SK-N-SH (cell line): ENCODE measurements around the gene CYTL1.

ENCODE experiments used
- CTCF ChIP-seq: fragments of 200-600 bp; sonication (generic); IDR thresholded peaks from 2 replicates; pipeline ENCODE4 v1.6.1; 2017; ENCODE audit warnings: antibody characterized with exemption, mild to moderate bottlenecking, moderate library complexity
- RAD21 ChIP-seq: IDR thresholded peaks from 2 replicates; pipeline ENCODE4 v1.6.1; 2012; ENCODE audit warnings: mild to moderate bottlenecking, low read length
- SIN3A ChIP-seq: IDR thresholded peaks from 2 replicates; pipeline ENCODE4 v1.6.1; 2012; ENCODE audit warnings: low read depth, mild to moderate bottlenecking, low read length, moderate library complexity, borderline replicate concordance
- TF ChIP-seq, protein P1 (sequence below): IDR thresholded peaks from 2 replicates; pipeline ENCODE4 v1.4.0; 2012; ENCODE audit warnings: low read depth, borderline replicate concordance

GRCh38 chr4:4994312-4995097 is 24.8 kb downstream of the CYTL1 start:
- TF ChIP-seq CTCF: no peak
- TF ChIP-seq SIN3A: no peak
- TF ChIP-seq, protein P1, sequence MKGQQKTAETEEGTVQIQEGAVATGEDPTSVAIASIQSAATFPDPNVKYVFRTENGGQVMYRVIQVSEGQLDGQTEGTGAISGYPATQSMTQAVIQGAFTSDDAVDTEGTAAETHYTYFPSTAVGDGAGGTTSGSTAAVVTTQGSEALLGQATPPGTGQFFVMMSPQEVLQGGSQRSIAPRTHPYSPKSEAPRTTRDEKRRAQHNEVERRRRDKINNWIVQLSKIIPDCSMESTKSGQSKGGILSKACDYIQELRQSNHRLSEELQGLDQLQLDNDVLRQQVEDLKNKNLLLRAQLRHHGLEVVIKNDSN: no peak
- no peak for TF ChIP-seq RAD21
